HG03575 (cell line): ENCODE results near the gene CCDC102A.
"Not testable (repeated sequence)": the region's sequence is repeated elsewhere in the genome, so short reads cannot be mapped to it uniquely, and the experiment has no call there.

Source experiments
- ATAC-seq: cut with Tn5 transposase; IDR thresholded peaks from one replicate; pipeline ENCODE4 v1.9.1; 2021; ENCODE audit not compliant: unreplicated experiment, insufficient number of reproducible peaks, low FRiP score; ENCODE audit errors: extremely low read depth

Gene CCDC102A

DNA sequence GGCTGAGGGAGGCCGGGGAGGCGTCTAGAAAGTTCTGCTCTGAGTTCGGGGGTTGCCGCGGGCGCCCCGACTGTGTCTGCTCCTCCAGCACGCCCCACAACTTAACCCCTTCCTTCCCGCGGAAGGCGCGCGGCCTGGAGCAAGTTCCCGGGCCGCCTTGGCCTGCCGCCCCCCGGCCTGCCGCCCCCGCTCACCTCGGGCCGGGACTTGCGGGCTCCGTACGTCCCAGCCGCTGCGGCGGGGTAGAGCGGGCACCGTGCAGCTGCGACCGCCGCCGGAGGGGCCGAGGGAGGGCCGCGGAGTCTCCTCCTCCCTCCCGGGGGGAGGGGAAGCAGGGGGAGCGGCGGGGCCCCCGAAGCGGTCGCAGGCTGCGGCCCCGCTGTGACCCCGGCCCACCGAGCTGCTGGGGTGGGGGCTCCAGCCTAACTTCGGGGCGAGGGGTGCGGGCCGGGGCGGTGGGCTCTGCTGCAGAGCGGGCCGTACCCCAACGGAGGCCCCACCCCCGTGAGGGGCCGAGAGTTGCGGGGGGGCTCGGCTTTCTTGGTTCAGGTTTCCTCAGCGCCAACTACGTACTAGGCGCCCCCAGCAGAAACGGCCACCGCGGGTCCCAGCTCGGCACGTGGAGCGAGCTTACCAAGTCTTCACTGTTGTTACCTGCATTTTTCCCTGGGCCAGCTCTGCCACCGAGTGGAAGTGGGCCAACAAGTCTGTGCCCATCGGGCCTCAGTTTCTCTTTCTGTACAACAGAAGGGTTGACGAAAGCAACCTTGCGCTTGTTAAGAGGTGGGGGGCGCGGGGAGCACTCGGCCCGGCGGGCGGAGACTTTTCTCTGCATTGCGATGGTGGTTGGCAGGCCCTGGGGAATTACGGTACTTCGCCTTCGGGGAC, at the start of gene CCDC102A:
TSS of gene CCDC102A (minus strand) at position 266 of the 888 bp plus-strand sequence. CDS start 7,394 bp downstream, outside the sequence.
- no peak for ATAC-seq

DNA sequence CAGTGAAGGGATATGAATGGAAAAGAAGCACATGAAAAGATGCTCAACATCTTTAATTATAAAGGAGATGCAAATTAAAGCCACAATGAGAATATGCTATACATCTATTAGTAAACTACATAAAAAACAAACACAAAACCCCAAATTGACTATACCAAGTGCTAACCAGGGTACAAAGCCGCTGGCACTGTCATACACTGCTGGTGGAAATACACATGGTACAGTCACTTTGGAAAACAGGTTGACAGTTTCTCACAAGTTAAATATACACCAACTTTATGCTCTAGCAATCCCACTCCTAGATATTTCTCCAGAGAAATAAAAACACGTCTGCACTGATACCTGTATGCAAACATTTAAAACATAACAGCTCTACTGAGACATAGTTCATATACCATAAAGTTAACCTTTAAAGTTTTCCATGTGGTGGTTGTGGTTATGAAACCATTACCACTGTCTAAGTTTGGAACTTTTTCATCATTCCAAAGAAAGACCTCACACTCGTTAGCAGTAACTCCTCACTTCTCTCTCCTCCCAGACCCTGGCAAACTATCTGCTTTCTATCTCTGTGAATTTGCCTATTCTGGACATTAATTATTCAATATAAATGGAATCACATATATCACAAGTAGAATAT, 48.8 kb upstream of the CCDC102A start:
- no peak for ATAC-seq

DNA sequence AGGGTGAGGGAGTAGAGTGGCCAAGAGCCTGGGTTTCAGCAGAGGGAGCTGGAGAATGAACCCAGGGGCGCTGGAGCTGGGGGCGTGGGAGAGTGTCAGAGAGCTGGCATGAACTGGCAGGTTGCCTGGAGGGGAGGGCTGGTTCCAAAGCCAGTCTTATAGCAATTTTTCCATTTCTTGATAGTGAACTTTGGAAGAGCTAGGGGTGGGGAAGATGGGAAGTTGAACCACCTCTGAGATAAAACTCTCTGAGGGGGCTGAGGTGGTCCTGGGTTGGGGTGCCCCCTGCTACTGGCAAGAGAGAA, 42.9 kb upstream of the CCDC102A start:
- no peak for ATAC-seq

GRCh38 chr16:57578521-57579360, 42.4 kb upstream of the CCDC102A start:
- ATAC-seq, result no peak

- ATAC-seq, result no peak
Observed at GRCh38 chr16:57577691-57578224, 41.4 kb upstream of the CCDC102A start.

DNA sequence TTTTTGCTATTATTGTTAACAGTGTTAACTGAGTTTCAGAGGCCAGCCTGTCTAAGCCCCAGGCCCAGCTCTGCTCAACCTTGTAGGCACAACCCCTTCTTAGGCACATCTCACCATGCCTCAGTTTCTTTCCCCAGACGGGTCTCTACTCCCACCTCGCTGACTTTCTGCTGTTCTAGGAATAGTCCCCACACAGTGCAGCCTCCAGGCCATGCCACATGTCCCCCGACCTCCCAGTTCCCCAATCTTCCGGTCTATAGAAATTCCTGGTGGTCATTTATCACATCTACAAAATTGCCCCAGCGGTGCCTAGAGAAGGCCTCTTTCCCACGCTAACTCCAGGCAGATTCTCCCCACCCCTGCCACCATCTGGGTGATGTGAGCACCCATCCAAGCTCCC, 40.8 kb upstream of the CCDC102A start:
- no peak for ATAC-seq

- ATAC-seq, result no peak
Observed at GRCh38 chr16:57576429-57576870, 40.1 kb upstream of the CCDC102A start.

DNA sequence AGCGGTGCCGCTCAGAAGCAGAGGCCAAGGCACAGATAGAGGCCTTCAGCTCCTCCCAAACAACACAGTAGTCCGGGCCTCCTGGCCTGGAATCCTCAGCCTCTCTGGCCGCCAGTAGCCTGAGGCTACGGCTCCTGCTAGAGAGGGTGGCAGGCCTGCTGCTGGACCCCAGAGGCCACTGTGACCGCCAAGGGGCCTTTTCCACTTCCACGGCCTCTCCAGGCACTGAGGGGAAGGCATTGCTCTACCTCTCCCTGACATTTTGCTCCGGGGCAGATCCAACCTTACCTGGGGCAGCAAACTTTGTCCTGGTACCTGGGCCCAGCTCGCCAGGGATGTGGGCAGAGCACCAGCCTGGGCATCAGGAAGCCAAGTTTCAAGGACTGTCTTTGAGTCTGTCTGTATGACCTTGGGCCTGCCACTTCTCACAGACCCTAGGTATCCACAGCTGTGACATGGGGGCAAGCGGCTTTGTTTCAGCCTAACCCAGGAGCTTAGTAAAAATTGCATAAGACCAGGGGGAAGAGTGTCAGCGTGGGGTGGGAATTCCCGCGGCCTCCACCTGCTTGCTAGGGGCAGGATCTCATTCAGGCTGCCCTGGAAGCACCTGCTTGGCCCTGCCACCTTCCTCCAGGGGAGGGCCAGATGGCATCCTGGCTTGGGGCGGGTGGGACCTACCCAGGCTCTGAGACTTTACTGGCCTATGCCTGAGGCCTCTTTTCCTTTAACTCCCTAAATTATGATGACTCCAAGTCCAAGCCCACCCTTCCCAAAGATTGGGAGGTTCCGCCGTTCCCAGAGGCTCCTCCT, 39.3 kb upstream of the CCDC102A start:
- no peak for ATAC-seq

DNA sequence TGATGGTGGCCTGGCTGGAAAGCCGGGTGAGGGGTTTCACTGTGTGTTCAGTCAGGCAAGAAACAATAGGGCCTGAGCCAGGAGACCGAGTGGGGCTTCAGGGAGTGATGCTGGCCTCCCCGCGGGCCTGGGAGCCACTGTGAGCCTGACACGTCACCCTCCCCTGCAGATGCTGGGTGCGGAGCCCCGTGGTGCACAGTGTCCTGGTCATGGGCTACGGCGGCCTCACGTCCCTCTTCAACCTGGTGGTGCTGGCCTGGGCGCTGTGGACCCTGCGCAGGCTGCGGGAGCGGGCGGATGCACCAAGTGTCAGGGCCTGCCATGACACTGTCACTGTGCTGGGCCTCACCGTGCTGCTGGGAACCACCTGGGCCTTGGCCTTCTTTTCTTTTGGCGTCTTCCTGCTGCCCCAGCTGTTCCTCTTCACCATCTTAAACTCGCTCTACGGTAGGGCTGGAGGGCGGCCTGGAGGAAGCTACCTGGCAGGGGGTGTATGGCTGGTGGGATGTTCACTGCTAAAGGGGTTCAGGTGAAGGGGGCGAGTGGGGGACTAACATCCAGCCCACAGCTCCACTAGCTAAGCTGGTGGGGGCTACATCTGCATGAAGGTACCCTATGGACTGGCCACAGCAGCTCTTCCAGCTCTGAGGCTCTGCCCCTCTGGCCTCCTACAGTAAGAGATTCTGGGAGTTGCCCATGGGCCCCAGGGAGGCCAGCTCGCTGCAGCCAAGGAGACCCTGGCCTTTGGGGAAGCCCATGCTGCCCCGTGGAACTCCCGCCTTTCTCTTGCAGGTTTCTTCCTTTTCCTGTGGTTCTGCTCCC, 38.5 kb upstream of the CCDC102A start:
- no peak for ATAC-seq

DNA sequence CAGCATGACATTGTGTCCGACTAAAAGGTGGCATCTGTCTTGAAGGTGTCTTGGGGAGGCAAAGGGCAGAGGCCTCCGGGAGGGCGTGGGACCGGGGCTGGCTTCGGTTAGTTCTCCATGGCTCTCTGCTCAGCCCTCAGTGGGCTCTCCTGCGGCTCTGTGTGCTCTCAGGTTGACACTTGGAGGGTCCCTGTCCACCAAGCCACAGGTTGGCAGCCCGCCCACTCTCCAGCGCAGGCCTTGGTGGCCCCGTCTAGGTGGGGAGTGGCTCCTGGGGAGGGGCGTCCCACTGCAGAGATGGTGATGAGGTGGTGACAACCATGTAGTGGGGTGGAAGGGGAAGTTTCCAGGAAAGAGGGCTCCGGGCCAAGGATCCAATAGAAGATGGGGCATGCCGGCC, 37.7 kb upstream of the CCDC102A start:
- no peak for ATAC-seq

DNA sequence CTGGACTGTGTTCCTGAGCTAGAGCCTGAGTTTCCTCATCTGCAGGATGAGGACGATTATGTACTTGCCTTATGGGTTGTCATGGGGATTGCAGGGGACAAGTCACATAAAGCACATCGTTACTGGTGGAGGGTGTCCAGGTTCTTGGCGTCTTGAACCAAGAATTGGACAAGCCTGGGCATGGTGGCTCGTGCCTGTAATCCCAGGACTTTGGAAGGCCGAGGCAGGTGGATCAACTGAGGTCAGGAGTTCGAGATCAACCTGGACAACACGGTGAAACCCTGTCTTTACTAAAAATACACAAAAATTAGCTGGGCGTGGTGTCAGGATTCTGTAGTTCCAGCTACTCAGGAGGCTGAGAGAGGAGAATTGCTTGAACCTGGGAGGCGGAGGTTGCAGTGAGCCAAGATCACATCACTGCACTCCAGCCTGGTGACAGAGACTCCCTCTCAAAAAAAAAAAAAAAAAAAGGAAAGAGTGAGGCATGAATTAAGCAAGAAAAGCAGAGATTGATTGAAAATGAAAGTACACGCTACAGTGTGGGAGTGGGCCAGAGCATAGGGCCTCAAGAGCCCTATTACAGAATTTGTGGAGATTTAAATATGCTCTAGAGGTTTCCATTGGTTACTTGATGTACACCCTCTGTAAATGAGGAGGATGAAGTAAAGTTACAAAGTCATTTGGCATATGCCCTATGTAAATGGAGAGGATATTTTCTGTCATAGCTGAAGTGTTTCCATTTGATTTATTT, 36.8 kb upstream of the CCDC102A start:
- ATAC-seq, result no peak

DNA sequence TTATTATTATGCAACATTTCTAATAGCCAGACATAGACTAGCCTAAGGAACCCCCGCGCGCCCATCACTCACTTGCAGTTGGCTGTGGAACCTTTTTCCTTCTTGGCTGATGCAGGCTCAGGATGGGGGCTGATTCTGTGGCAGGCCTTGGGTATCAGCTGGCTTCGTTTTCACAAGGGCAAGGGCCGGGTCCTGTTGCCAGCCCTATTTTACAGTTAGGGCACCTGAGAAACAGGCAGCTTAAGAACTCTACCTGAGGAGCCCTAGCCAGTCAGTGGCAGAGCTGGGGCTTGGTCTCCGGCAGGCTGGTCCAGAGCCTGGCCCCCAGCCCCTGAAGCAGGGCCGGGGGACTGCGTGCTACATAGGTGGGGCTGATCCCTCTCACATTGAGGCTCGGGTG, 34.7 kb upstream of the CCDC102A start:
- no peak for ATAC-seq

DNA sequence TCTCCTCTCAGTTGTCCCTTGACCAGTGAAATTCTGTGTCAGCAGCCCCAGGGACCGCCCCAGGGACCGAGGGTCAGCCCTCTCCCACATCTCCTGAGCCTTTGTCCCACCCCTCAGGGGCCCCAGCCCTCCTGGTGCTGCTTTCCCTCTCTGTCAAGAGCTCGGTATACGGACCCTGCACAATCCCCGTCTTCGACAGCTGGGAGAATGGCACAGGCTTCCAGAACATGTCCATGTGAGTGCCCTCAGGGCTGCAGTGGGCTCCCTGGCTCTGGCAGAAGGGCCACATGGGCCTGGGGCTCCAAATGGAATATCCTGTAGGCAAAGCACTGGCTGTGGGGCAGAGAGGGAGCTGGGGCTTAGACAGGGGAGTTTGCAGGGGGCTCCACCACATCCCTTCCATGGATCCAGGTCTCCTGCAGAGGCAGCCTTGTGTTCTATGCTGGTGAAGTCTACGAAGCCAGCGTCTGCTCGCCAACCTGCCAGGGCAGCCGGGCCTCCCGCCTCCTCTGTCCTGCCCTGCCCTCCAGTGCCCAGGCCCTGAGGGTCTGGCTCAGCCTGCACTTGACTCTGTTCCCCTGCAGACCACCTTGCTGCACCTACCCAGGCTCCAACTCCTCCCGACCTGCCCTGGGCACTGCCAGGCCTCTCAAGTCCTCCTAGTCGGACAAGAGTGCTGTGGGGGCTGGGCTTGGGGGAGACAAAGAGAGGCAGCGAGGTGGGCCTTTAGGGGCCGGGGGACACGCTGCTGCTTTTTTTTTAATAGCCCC, 34.1 kb upstream of the CCDC102A start:
- ATAC-seq, result no peak

DNA sequence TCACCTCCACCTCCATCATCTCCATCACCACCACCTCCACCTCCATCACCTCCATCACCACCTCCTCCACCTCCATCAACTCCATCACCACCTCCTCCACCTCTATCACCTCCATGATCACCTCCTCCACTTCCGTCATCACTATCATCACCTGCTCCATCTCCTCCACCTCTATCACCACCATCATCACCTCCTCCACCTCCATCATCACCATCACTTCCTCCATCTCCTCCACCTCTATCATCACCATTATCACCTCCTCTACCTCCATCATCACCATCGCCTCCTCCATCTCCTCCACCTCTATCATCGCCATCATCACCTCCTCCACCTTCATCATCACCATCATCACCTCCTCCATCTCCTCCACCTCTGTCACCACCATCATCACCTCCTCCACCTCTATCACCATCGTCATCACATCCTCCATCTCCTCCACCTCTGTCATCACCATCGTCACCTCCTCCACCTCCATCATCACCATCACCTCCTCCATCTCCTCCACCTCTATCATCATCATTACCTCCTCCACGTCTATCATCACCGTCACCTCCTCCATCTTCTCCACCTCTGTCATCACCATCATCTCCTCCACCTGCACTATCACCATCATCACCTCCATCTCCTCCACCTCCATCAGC, 33.1 kb upstream of the CCDC102A start:
- no peak for ATAC-seq

DNA sequence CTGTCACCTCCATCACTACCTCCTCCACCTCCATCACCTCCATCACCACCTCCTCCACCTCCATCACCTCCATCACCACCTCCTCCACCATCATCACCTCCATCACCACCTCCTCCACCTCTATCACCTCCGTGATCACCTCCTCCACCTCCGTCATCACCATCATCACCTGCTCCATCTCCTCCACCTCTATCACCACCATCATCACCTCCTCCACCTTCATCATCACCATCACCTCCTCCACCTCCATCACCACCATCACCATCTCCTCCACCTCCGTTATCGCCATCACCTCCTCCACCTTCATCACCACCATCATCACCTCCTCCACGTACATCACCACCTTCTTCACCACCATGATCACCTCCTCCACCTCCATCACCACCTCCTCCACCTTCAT, 32.4 kb upstream of the CCDC102A start:
- not testable (repeated sequence) for ATAC-seq

GRCh38 chr16:57568173-57568678, 31.9 kb upstream of the CCDC102A start:
- ATAC-seq, result no peak
